HEK293 (cell line): ENCODE measurements around the gene MED20.

Experiments used
- KLF17 ChIP-seq: fragments of 450-650 bp; formaldehyde crosslinking; IDR thresholded peaks from 2 replicates; pipeline ENCODE4 v1.5.1; 2016; ENCODE audit warnings: missing biosample characterization, missing genetic modification characterization
- ZBTB20 ChIP-seq: fragments of 450-650 bp; formaldehyde crosslinking; IDR thresholded peaks from 2 replicates; pipeline ENCODE4 v1.5.1; 2016; ENCODE audit warnings: missing biosample characterization, missing genetic modification characterization
- ZNF157 ChIP-seq: fragments of 450-650 bp; formaldehyde crosslinking; IDR thresholded peaks from 2 replicates; pipeline ENCODE4 v1.5.1; 2016; ENCODE audit warnings: missing biosample characterization, missing genetic modification characterization
- ZNF324 ChIP-seq: fragments of 450-650 bp; formaldehyde crosslinking; IDR thresholded peaks from 2 replicates; pipeline ENCODE4 v1.5.1; 2016; ENCODE audit warnings: missing biosample characterization, missing genetic modification characterization
- ZNF416 ChIP-seq: fragments of 450-650 bp; formaldehyde crosslinking; IDR thresholded peaks from 2 replicates; pipeline ENCODE4 v1.5.1; 2016; ENCODE audit warnings: missing biosample characterization, missing genetic modification characterization
- ZNF433 ChIP-seq: fragments of 450-650 bp; formaldehyde crosslinking; IDR thresholded peaks from 2 replicates; pipeline ENCODE4 v1.5.1; 2016; ENCODE audit warnings: missing biosample characterization, missing genetic modification characterization, low read depth
- ZNF48 ChIP-seq: fragments of 450-650 bp; formaldehyde crosslinking; IDR thresholded peaks from 2 replicates; pipeline ENCODE4 v1.5.1; 2016; ENCODE audit warnings: missing biosample characterization, missing genetic modification characterization
- ZNF529 ChIP-seq: fragments of 450-650 bp; formaldehyde crosslinking; IDR thresholded peaks from 2 replicates; pipeline ENCODE4 v1.5.1; 2017; ENCODE audit warnings: missing genetic modification characterization, missing biosample characterization; ENCODE audit not compliant: insufficient replicate concordance
- ZNF621 ChIP-seq: fragments of 450-650 bp; formaldehyde crosslinking; IDR thresholded peaks from 2 replicates; pipeline ENCODE4 v1.5.1; 2017; ENCODE audit warnings: missing biosample characterization, missing genetic modification characterization
- TF ChIP-seq, protein P1 (sequence below): fragments of 450-650 bp; formaldehyde crosslinking; IDR thresholded peaks from 2 replicates; pipeline ENCODE4 v1.5.1; 2016; ENCODE audit warnings: missing biosample characterization, missing genetic modification characterization
- TF ChIP-seq, protein P2 (sequence below): fragments of 450-650 bp; formaldehyde crosslinking; IDR thresholded peaks from 2 replicates; pipeline ENCODE4 v1.5.1; 2016; ENCODE audit warnings: missing biosample characterization, missing genetic modification characterization

DNA sequence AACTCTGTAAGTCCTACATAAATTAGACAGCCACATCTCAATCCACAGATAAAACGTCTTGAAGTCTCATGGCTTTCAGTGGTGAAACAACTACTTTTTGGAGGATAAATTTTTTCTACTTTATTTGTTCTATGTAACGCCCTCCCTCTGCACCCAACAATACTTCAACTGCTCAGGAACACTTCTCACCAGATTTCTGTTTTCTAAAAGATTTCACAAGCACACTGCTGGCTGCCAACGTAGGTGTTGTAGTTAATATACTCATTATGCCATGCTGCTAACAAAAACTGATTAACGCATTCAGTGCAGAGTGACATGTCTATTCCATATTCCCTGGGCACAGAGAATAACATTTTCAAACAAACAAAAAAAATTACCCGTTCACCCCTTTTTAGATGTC, 36.0 kb downstream of the MED20 start:
- TF ChIP-seq ZNF621 (tag by site-specific recombination) (no peak), ZNF157 (no peak), KLF17 (tag by site-specific recombination) (no peak), ZNF433 (tag by site-specific recombination) (no peak), ZNF48 (tag by site-specific recombination) (no peak), ZNF529 (tag by site-specific recombination) (no peak), ZBTB20 (tag by site-specific recombination) (no peak), ZNF324 (tag by site-specific recombination) (no peak), ZNF416 (tag by site-specific recombination) (no peak)
- TF ChIP-seq, protein P1, sequence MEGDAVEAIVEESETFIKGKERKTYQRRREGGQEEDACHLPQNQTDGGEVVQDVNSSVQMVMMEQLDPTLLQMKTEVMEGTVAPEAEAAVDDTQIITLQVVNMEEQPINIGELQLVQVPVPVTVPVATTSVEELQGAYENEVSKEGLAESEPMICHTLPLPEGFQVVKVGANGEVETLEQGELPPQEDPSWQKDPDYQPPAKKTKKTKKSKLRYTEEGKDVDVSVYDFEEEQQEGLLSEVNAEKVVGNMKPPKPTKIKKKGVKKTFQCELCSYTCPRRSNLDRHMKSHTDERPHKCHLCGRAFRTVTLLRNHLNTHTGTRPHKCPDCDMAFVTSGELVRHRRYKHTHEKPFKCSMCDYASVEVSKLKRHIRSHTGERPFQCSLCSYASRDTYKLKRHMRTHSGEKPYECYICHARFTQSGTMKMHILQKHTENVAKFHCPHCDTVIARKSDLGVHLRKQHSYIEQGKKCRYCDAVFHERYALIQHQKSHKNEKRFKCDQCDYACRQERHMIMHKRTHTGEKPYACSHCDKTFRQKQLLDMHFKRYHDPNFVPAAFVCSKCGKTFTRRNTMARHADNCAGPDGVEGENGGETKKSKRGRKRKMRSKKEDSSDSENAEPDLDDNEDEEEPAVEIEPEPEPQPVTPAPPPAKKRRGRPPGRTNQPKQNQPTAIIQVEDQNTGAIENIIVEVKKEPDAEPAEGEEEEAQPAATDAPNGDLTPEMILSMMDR (tag by site-specific recombination) = no peak
- TF ChIP-seq, protein P2, sequence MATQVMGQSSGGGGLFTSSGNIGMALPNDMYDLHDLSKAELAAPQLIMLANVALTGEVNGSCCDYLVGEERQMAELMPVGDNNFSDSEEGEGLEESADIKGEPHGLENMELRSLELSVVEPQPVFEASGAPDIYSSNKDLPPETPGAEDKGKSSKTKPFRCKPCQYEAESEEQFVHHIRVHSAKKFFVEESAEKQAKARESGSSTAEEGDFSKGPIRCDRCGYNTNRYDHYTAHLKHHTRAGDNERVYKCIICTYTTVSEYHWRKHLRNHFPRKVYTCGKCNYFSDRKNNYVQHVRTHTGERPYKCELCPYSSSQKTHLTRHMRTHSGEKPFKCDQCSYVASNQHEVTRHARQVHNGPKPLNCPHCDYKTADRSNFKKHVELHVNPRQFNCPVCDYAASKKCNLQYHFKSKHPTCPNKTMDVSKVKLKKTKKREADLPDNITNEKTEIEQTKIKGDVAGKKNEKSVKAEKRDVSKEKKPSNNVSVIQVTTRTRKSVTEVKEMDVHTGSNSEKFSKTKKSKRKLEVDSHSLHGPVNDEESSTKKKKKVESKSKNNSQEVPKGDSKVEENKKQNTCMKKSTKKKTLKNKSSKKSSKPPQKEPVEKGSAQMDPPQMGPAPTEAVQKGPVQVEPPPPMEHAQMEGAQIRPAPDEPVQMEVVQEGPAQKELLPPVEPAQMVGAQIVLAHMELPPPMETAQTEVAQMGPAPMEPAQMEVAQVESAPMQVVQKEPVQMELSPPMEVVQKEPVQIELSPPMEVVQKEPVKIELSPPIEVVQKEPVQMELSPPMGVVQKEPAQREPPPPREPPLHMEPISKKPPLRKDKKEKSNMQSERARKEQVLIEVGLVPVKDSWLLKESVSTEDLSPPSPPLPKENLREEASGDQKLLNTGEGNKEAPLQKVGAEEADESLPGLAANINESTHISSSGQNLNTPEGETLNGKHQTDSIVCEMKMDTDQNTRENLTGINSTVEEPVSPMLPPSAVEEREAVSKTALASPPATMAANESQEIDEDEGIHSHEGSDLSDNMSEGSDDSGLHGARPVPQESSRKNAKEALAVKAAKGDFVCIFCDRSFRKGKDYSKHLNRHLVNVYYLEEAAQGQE = no peak
